HCT116 (cell line): ENCODE data around the gene AGBL1. TPM values are rescaled to one million over a fixed set of nuclear protein-coding genes. Genes with fewer than 3 reads are reported as not detected.

ENCODE experiments used
- ATAC-seq: fragments of 200-7000 bp; cut with Tn5 transposase; 2 replicates; pipeline ENCODE4 v1.9.1; 2020; ENCODE audit warnings: mild to moderate bottlenecking, moderate library complexity
- BruUV-seq: library from RNA; stranded (reverse); fragments of 400-500 nt; replicated peaks from 2 replicates; lab custom pipeline; 2021; lab: Mats Ljungman, UMichigan
- CTCF ChIA-PET: fragments of 300-600 bp; sonication (Branson Sonifier 250); formaldehyde crosslinking; loops from one replicate; lab custom pipeline; 2021; ENCODE audit warnings: antibody characterized with exemption; lab: Charles Lee
- POLR2A ChIA-PET: fragments of 300-600, 350-600 bp; sonication (Branson Sonifier 250); formaldehyde crosslinking; loops from one replicate; lab custom pipeline; 2021; ENCODE audit warnings: antibody characterized with exemption; lab: Charles Lee
- RAD21 ChIA-PET, 2 experiments: fragments of 300-600 bp; sonication (Branson Sonifier 250); formaldehyde crosslinking; loops; one replicate each; lab custom pipeline; 2023; ENCODE audit warnings: low total read pairs in 2 of 2; ENCODE audit not compliant: uncharacterized antibody in 2 of 2, unreplicated experiment in 2 of 2, low non-redundant PET in 1 of 2; lab: Charles Lee
- DNase-seq: peaks from one replicate; pipeline ENCODE4 v3.0.0-alpha.2; 2010; ENCODE audit warnings: low read depth, low spot score
- H2AFZ ChIP-seq: fragments of 200-600 bp; shearing (Covaris generic), sonication (generic); 2 replicates; pipeline ENCODE4 v1.6.1; 2017; ENCODE audit warnings: low read depth, mixed run types, mixed read lengths, antibody characterized with exemption, low read length; ENCODE audit not compliant: poor library complexity, severe bottlenecking
- H3K27ac ChIP-seq: 2 replicates; pipeline ENCODE4 v1.5.1; 2012; ENCODE audit warnings: low read depth, low read length
- H3K27me3 ChIP-seq: fragments of 200-600 bp; sonication (generic); 2 replicates; pipeline ENCODE4 v1.6.1; 2016; ENCODE audit warnings: mixed run types, low read length, mixed read lengths; ENCODE audit not compliant: insufficient read depth
- H3K36me3 ChIP-seq, 2 experiments: fragments of 200-500 bp in 1 of 2; fragments of 200-600 bp in 1 of 2; sonication (Bioruptor generic) in 1 of 2; sonication (generic) in 1 of 2; 2 replicates each; pipeline versions ENCODE4 v1.5.1 to v1.6.1; 2014 to 2016; ENCODE audit warnings: low read length in 2 of 2, inconsistent platforms in 1 of 2, mixed read lengths in 1 of 2, mixed run types in 1 of 2; ENCODE audit not compliant: insufficient read depth in 2 of 2, control insufficient read depth in 1 of 2
- H3K4me1 ChIP-seq, 2 experiments: fragments of 200-600 bp in 1 of 2; sonication (generic) in 1 of 2; 2 replicates each; pipeline versions ENCODE4 v1.5.1 to v1.6.1; 2012 to 2017; ENCODE audit warnings: low read length in 2 of 2, inconsistent platforms in 1 of 2, mild to moderate bottlenecking in 1 of 2, mixed read lengths in 1 of 2, mixed run types in 1 of 2, moderate library complexity in 1 of 2; ENCODE audit not compliant: insufficient read depth in 2 of 2, control insufficient read depth in 1 of 2
- H3K4me2 ChIP-seq: fragments of 200-600 bp; sonication (generic); 2 replicates; pipeline ENCODE4 v1.6.1; 2017; ENCODE audit warnings: mixed run types, low read length, mixed read lengths
- H3K4me3 ChIP-seq, 2 experiments: fragments of 200-600 bp in 1 of 2; sonication (generic) in 1 of 2; replicated peaks in 1 of 2; 2 replicates each; pipeline ENCODE4 v1.5.1; 2011 to 2016; ENCODE audit warnings: low read length in 2 of 2, control low read depth in 1 of 2, low read depth in 1 of 2, mild to moderate bottlenecking in 1 of 2, mixed read lengths in 1 of 2, mixed run types in 1 of 2
- H3K79me2 ChIP-seq: fragments of 200-600 bp; sonication (generic); 2 replicates; pipeline ENCODE4 v1.6.1; 2017; ENCODE audit warnings: mild to moderate bottlenecking, mixed run types, low read length, moderate library complexity, mixed read lengths; ENCODE audit not compliant: insufficient read depth
- H3K9ac ChIP-seq: fragments of 200-600 bp; sonication (generic); 2 replicates; pipeline ENCODE4 v1.6.1; 2016; ENCODE audit warnings: low read length, mixed read lengths
- H3K9me2 ChIP-seq: fragments of 200-600 bp; sonication (generic), shearing (Covaris generic); 2 replicates; pipeline ENCODE4 v1.6.1; 2017; ENCODE audit warnings: mixed run types, mild to moderate bottlenecking, moderate library complexity; ENCODE audit not compliant: insufficient read depth
- H3K9me3 ChIP-seq, 2 experiments: fragments of 200-500 bp in 1 of 2; fragments of 200-600 bp in 1 of 2; sonication (Bioruptor generic) in 1 of 2; sonication (generic) in 1 of 2; 2 replicates each; pipeline ENCODE4 v1.6.1; 2014 to 2017; ENCODE audit warnings: low read length in 2 of 2, mixed read lengths in 2 of 2, inconsistent platforms in 1 of 2, low read depth in 1 of 2, mild to moderate bottlenecking in 1 of 2, mixed run types in 1 of 2, moderate library complexity in 1 of 2; ENCODE audit not compliant: control insufficient read depth in 1 of 2, insufficient read depth in 1 of 2
- H4K20me1 ChIP-seq: fragments of 200-600 bp; sonication (generic), shearing (Covaris generic); 2 replicates; pipeline ENCODE4 v1.6.1; 2017; ENCODE audit warnings: mixed run types, mild to moderate bottlenecking, moderate library complexity; ENCODE audit not compliant: insufficient read depth
- CTCF ChIP-seq, 3 experiments: fragments of 200-600 bp in 1 of 3; sonication (generic) in 1 of 3; IDR thresholded peaks in 2 of 3; conservative IDR thresholded peaks in 1 of 3; 2 replicates each; pipeline ENCODE4 v1.5.1; 2012 to 2017; ENCODE audit warnings: low read depth in 2 of 3, low read length in 2 of 3, antibody characterized with exemption in 1 of 3, borderline replicate concordance in 1 of 3, control low read depth in 1 of 3, mild to moderate bottlenecking in 1 of 3, mixed read lengths in 1 of 3, mixed run types in 1 of 3, moderate library complexity in 1 of 3; ENCODE audit not compliant: insufficient read depth in 1 of 3
- EZH2 ChIP-seq: fragments of 200-600 bp; sonication (generic); IDR thresholded peaks from 2 replicates; pipeline ENCODE4 v1.6.1; 2017; ENCODE audit warnings: antibody characterized with exemption, mixed run types
- FOSL1 ChIP-seq: IDR thresholded peaks from 2 replicates; pipeline ENCODE4 v1.6.1; 2012; ENCODE audit warnings: low read depth
- POLR2A ChIP-seq: IDR thresholded peaks from 2 replicates; pipeline ENCODE4 v1.7.0; 2011; ENCODE audit warnings: borderline replicate concordance; ENCODE audit not compliant: insufficient read depth, insufficient read length; ENCODE audit errors: extremely low read depth
- POLR2AphosphoS5 ChIP-seq: IDR thresholded peaks from 2 replicates; pipeline ENCODE4 v1.6.1; 2011; ENCODE audit warnings: mild to moderate bottlenecking, low read depth, low read length, moderate library complexity
- RAD21 ChIP-seq: IDR thresholded peaks from 2 replicates; pipeline ENCODE4 v1.6.1; 2012; ENCODE audit warnings: low read depth, mild to moderate bottlenecking
- REST ChIP-seq: IDR thresholded peaks from 2 replicates; pipeline ENCODE4 v1.6.1; 2012; ENCODE audit warnings: low read depth
- SIN3A ChIP-seq: IDR thresholded peaks from 2 replicates; pipeline ENCODE4 v1.6.1; 2012; ENCODE audit warnings: low read depth
- SP1 ChIP-seq: IDR thresholded peaks from 2 replicates; pipeline ENCODE4 v1.6.1; 2012; ENCODE audit warnings: low read depth
- YY1 ChIP-seq: IDR thresholded peaks from 2 replicates; pipeline ENCODE4 v1.6.1; 2011; ENCODE audit warnings: low read length, low read depth, moderate library complexity, mild to moderate bottlenecking; ENCODE audit not compliant: insufficient replicate concordance; ENCODE audit errors: extremely low read depth
- ZFX ChIP-seq: fragments of 450-650 bp; IDR thresholded peaks from 2 replicates; pipeline ENCODE4 v1.6.1; 2017
- intact Hi-C: fragments of 100-400 bp; cut with micrococcal nuclease; formaldehyde crosslinking; loops from 2 replicates; pipeline ENCODE4 v1.10.0; 2022
- total RNA-seq: library from RNA; stranded (reverse); gene quantifications from one replicate; pipeline ENCODE4 v1.2.1, GENCODE V29; 2021; ENCODE audit not compliant: unreplicated experiment
- TF ChIP-seq, protein P1 (sequence below): IDR thresholded peaks from 2 replicates; pipeline ENCODE4 v1.6.1; 2012

AGBL1 gene
- total RNA-seq, 1 experiment from 2014 or later, result not detected

DNA sequence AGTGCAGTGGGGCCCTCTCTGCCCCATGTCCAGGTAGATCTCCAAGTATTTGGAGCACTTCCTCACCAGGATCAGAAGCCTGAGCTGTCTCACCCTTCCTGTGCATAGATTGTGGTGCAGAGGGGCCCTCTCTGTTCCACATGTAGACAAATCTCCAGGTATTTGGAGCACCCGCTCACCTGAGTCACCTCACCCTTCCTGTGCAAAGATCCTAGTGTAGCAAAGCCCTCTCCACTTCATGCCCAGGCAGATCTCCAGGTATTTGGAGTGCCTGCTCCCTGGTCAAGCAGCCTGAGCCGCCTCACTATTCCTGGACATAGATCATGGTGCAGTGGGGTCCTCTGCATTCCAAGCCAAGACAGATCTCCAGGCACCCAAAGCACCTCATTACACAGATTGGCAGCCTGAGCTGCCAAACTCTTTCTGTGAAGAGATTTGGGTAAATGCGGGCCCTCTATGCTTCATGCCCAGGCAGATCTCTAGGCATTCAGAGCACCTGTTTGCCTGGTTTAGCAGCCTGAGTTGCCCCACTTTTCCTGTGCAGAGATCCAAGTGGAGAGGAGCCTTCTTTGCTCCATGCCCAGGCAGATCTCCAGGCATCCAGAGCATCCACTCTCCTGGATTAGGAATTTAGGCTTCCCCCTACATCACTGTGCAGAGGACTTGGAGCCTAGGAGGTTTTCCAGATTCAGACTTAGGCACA is 249.8 kb downstream of the AGBL1 start:
- Histone ChIP-seq H3K27me3 (no peaks in the 10 kb centered on the region), H3K4me3 (no peak overlapping the region), H3K36me3 (no peaks in the 10 kb centered on the region), H3K4me1 (no peaks in the 10 kb centered on the region), H3K9me3 (peaks cover 0 to 24% of the 10 kb centered on the region in 2 experiments; a peak in 2 of 4 replicates), H3K9ac (no peak overlapping the region), H3K9me2 (no peaks in the 10 kb centered on the region), H2AFZ (no peak overlapping the region), H4K20me1 (no peaks in the 10 kb centered on the region), H3K79me2 (no peaks in the 10 kb centered on the region), H3K4me2 (no peak overlapping the region), H3K27ac (no peak overlapping the region)
- ATAC-seq, result no peak
- BruUV-seq, result no TSS peak
- POLR2A ChIA-PET, result no interaction called here
- CTCF ChIA-PET, result no interaction called here
- DNase-seq, result no peak
- RAD21 ChIA-PET, result no interaction called here
- intact Hi-C loops, result no loop called here
- TF ChIP-seq CTCF (IDR thresholded peaks at IDR 0.05 in 2 of 3, conservative IDR thresholded peaks at IDR 0.05 in 1 of 3; ENCODE audit: borderline replicate concordance in 1 of 3, insufficient read depth in 1 of 3, low read depth in 2 of 3, low read length in 2 of 3) (no peak), YY1 (no peak), SIN3A (no peak), REST (no peak), POLR2A (no peak), EZH2 (no peak), RAD21 (no peak), ZFX (no peak), FOSL1 (no peak), POLR2AphosphoS5 (no peak), SP1 (no peak)
- TF ChIP-seq, protein P1, sequence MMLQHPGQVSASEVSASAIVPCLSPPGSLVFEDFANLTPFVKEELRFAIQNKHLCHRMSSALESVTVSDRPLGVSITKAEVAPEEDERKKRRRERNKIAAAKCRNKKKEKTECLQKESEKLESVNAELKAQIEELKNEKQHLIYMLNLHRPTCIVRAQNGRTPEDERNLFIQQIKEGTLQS, result no peak
